ENCODE results near the gene FALEC. TPM values are rescaled to one million over a fixed set of nuclear protein-coding genes. Genes with fewer than 3 reads are reported as not detected.

The FALEC gene
- total RNA-seq, 1 donor from 2014 or later = not detected

- ATAC-seq (ENCODE audit: poor library complexity) (peak; percentile 57), DNase-seq (peak; percentile 92)
- intact Hi-C loops (cut with DNase I) = loop anchor here (10.0 kb wide), 1 partner anchor 262 kb away; no protein-coding TSS in a partner anchor
These were observed 36.8 kb downstream of the FALEC start for GRCh38 chr1:150552128-150552910.

- intact Hi-C loops (cut with DNase I) = loop anchor here (10.0 kb wide), 1 partner anchor 262 kb away; no protein-coding TSS in a partner anchor
- no peak for ATAC-seq (ENCODE audit: poor library complexity)
- peak; percentile 48 for DNase-seq
These were observed 37.3 kb downstream of the FALEC start for GRCh38 chr1:150552911-150553289.

GRCh38 chr1:150553392-150554085, 38.0 kb downstream of the FALEC start:
- intact Hi-C loops (cut with DNase I) = loop anchor here (10.0 kb wide), 1 partner anchor 261 kb away; no protein-coding TSS in a partner anchor
- DNase-seq = peak; percentile 38
- no peak for ATAC-seq (ENCODE audit: poor library complexity)

GRCh38 chr1:150554086-150554452, 38.5 kb downstream of the FALEC start:
- peak; percentile 34 for DNase-seq
- intact Hi-C loops (cut with DNase I) = loop anchor here (10.0 kb wide), 1 partner anchor 261 kb away; no protein-coding TSS in a partner anchor
- no peak for ATAC-seq (ENCODE audit: poor library complexity)

- peak; percentile 34 for DNase-seq
- no peak for ATAC-seq (ENCODE audit: poor library complexity)
- intact Hi-C loops (cut with DNase I) = loop anchor here (10.0 kb wide), 1 partner anchor 259 kb away; no protein-coding TSS in a partner anchor
These were observed 39.8 kb downstream of the FALEC start for GRCh38 chr1:150555198-150555970.

- intact Hi-C loops (cut with DNase I) = loop anchor here (10.0 kb wide), 1 partner anchor 259 kb away; no protein-coding TSS in a partner anchor
- no peak for ATAC-seq (ENCODE audit: poor library complexity)
- DNase-seq = peak; percentile 41
These were observed 40.7 kb downstream of the FALEC start for GRCh38 chr1:150555971-150556865.

GRCh38 chr1:150557065-150557600, 41.6 kb downstream of the FALEC start:
- ATAC-seq (ENCODE audit: poor library complexity) = no peak

GRCh38 chr1:150557813-150558212, 42.3 kb downstream of the FALEC start:
- intact Hi-C loops (cut with DNase I) = loop anchor here (10.0 kb wide), 1 partner anchor 257 kb away; no protein-coding TSS in a partner anchor
- DNase-seq (no peak), ATAC-seq (ENCODE audit: poor library complexity) (no peak)

More at GRCh38 chr1:150557065-150557600, 41.6 kb downstream of the FALEC start:
- intact Hi-C loops (cut with DNase I) = loop anchor here (10.0 kb wide), 1 partner anchor 258 kb away; no protein-coding TSS in a partner anchor
- DNase-seq = no peak

- ATAC-seq (ENCODE audit: poor library complexity) (no peak), DNase-seq (no peak)
- intact Hi-C loops (cut with DNase I) = loop anchor here (10.0 kb wide), 1 partner anchor 256 kb away; no protein-coding TSS in a partner anchor
These were observed 42.8 kb downstream of the FALEC start for GRCh38 chr1:150558303-150558704.

- ATAC-seq (ENCODE audit: poor library complexity) (no peak), DNase-seq (peak; percentile 83)
- intact Hi-C loops (cut with DNase I) = loop anchor here (10.0 kb wide), 1 partner anchor 256 kb away; no protein-coding TSS in a partner anchor
These were observed 43.5 kb downstream of the FALEC start for GRCh38 chr1:150558761-150559655.

GRCh38 chr1:150559656-150560010, 44.1 kb downstream of the FALEC start:
- DNase-seq (no peak), ATAC-seq (ENCODE audit: poor library complexity) (no peak)
- intact Hi-C loops (cut with DNase I) = loop anchor here (2.0 to 10.0 kb wide), 3 partner anchors 61 to 368 kb away; partner anchors contain the start of gene SETDB1

GRCh38 chr1:150560011-150560438, 44.5 kb downstream of the FALEC start:
- DNase-seq = peak; percentile 87

GRCh38 chr1:150560576-150561253, 45.2 kb downstream of the FALEC start:
- intact Hi-C loops (cut with DNase I) = loop anchor here (2.0 to 5.0 kb wide), 2 partner anchors 60 to 367 kb away; partner anchors contain the start of gene SETDB1
- peak; percentile 65 for ATAC-seq (ENCODE audit: poor library complexity)
- DNase-seq = peak; percentile 93

More at GRCh38 chr1:150560011-150560438, 44.5 kb downstream of the FALEC start:
- peak; percentile 28 for ATAC-seq (ENCODE audit: poor library complexity)
- intact Hi-C loops (cut with DNase I) = loop anchor here (2.0 to 5.0 kb wide), 2 partner anchors 61 to 367 kb away; partner anchors contain the start of gene SETDB1

GRCh38 chr1:150561254-150561973, 45.9 kb downstream of the FALEC start:
- DNase-seq = peak; percentile 95
- peak; percentile 86 for ATAC-seq (ENCODE audit: poor library complexity)
- intact Hi-C loops (cut with DNase I) = loop anchor here (2.0 to 5.0 kb wide), 2 partner anchors 59 to 366 kb away; partner anchors contain the start of gene SETDB1

- ATAC-seq (ENCODE audit: poor library complexity) (peak; percentile 87), DNase-seq (peak; percentile 97)
- intact Hi-C loops (cut with DNase I) = loop anchor here (2.0 to 5.0 kb wide), 2 partner anchors 59 to 365 kb away; partner anchors contain the start of gene SETDB1
These were observed 46.5 kb downstream of the FALEC start for GRCh38 chr1:150561974-150562445.
